CD4-positive, alpha-beta T cell (primary cell): ENCODE data around the gene DNAH17. TPM values are rescaled to one million over a fixed set of nuclear protein-coding genes. Genes with fewer than 3 reads are reported as not detected.

ENCODE experiments used
- ATAC-seq: fragments of 200-7000 bp; cut with Tn5 transposase; one replicate; pipeline ENCODE4 v1.10.0; 2022; ENCODE audit warnings: mild to moderate bottlenecking; ENCODE audit not compliant: poor library complexity
- CTCF ChIA-PET: fragments of 350-600 bp; sonication (Branson Sonifier 250); formaldehyde crosslinking; loops from one replicate; lab custom pipeline; 2021; ENCODE audit warnings: antibody characterized with exemption, inconsistent platforms; lab: Charles Lee
- POLR2A ChIA-PET: fragments of 350-600 bp; sonication (Branson Sonifier 250); formaldehyde crosslinking; loops from one replicate; lab custom pipeline; 2021; ENCODE audit warnings: antibody characterized with exemption, inconsistent platforms; lab: Charles Lee
- DNase-seq, 14 experiments: peaks; one replicate each; pipeline ENCODE4 v3.0.0-alpha.2; 2013 to 2020; ENCODE audit warnings: mixed read lengths in 2 of 14
- H3K27ac ChIP-seq, 2 donors: one replicate each; pipeline versions ENCODE4 v1.5.1 to v1.7.0; 2013; ENCODE audit warnings: low read length in 2 of 2, low read depth in 1 of 2, mild to moderate bottlenecking in 1 of 2
- H3K27me3 ChIP-seq, 2 experiments: 1 replicate in 1 of 2; 2 replicates in 1 of 2; pipeline versions ENCODE4 v1.6.1 to v1.7.0; 2013; ENCODE audit warnings: low read length in 2 of 2, control low read depth in 1 of 2, mild to moderate bottlenecking in 1 of 2, moderate library complexity in 1 of 2; ENCODE audit not compliant: insufficient read depth in 2 of 2, control insufficient read depth in 1 of 2
- H3K36me3 ChIP-seq: one replicate; pipeline ENCODE4 v1.6.1; 2013; ENCODE audit warnings: low read length, control low read depth; ENCODE audit not compliant: insufficient read depth
- H3K4me1 ChIP-seq: one replicate; pipeline ENCODE4 v1.6.1; 2013; ENCODE audit warnings: low read length, control low read depth; ENCODE audit not compliant: insufficient read depth
- H3K4me3 ChIP-seq: one replicate; pipeline ENCODE4 v1.5.1; 2013; ENCODE audit warnings: mild to moderate bottlenecking, low read length, moderate library complexity
- H3K9me3 ChIP-seq, 2 experiments: 1 replicate in 1 of 2; 2 replicates in 1 of 2; pipeline versions ENCODE4 v1.6.1 to v1.7.0; 2013; ENCODE audit warnings: low read length in 2 of 2, mild to moderate bottlenecking in 2 of 2, control low read depth in 1 of 2, moderate library complexity in 1 of 2; ENCODE audit not compliant: control insufficient read depth in 1 of 2, insufficient read depth in 1 of 2
- H3K27ac Mint-ChIP-seq: one replicate; pipeline ENCODE4 v1.8.0; 2020; ENCODE audit warnings: mixed read lengths
- H3K27me3 Mint-ChIP-seq: one replicate; pipeline ENCODE4 v1.8.0; 2021; ENCODE audit warnings: mixed read lengths
- H3K36me3 Mint-ChIP-seq: one replicate; pipeline ENCODE4 v1.8.0; 2021; ENCODE audit warnings: low read depth, mixed read lengths
- H3K4me1 Mint-ChIP-seq: one replicate; pipeline ENCODE4 v1.8.0; 2021; ENCODE audit warnings: low read depth, mixed read lengths
- H3K4me3 Mint-ChIP-seq: one replicate; pipeline ENCODE4 v1.8.0; 2020; ENCODE audit warnings: mild to moderate bottlenecking, mixed read lengths
- H3K9me3 Mint-ChIP-seq: one replicate; pipeline ENCODE4 v1.8.0; 2020; ENCODE audit warnings: mixed read lengths
- CTCF ChIP-seq: fragments of 200-600 bp; IDR thresholded peaks from one replicate; pipeline ENCODE4 v1.8.0; 2022; ENCODE audit warnings: antibody characterized with exemption, mild to moderate bottlenecking
- intact Hi-C, 2 experiments: fragments of 100-400 bp; cut with DNase I in 1 of 2; cut with micrococcal nuclease in 1 of 2; formaldehyde crosslinking; loops; one replicate each; pipeline versions ENCODE4 v1.15.1 to v1.9.0; 2023 to 2025; cut with DNase I, micrococcal nuclease
- total RNA-seq, 174 experiments: library from RNA in 2 of 174; stranded (reverse) in 2 of 174; gene quantifications; one replicate each; pipeline ENCODE4 v1.2.3 and lab custom pipeline; 2021 to 2026

The DNAH17 gene
- total RNA-seq, 2 experiments from 2014 or later: 0.14 TPM; not detected in 1

GRCh38 chr17:78598013-78598471 lies 20.8 kb upstream of the DNAH17 start:
- no peaks in the 10 kb centered on the region for H3K36me3 ChIP-seq
- H3K9me3 Mint-ChIP-seq: no peaks in the 10 kb centered on the region
- no peak for DNase-seq
- ATAC-seq: no peak
- no peaks in the 10 kb centered on the region for H3K9me3 ChIP-seq
- intact Hi-C loops: no loop called here
- ChIA-PET CTCF (no interaction called here), POLR2A (no interaction called here)
- H3K36me3 Mint-ChIP-seq: no peaks in the 10 kb centered on the region
- no peak overlapping the region for H3K27ac Mint-ChIP-seq
- no peak for TF ChIP-seq CTCF
- no peaks in the 10 kb centered on the region for H3K27me3 ChIP-seq
- no peak overlapping the region for H3K27ac ChIP-seq
- H3K4me3 ChIP-seq: no peak overlapping the region
- H3K4me1 ChIP-seq: no peaks in the 10 kb centered on the region
- H3K27me3 Mint-ChIP-seq: peaks cover 19% of the 10 kb centered on the region
- H3K4me1 Mint-ChIP-seq: no peaks in the 10 kb centered on the region
- no peak overlapping the region for H3K4me3 Mint-ChIP-seq

GRCh38 chr17:78596871-78597764 lies 19.9 kb upstream of the DNAH17 start:
- CTCF ChIA-PET: no interaction called here
- Histone ChIP-seq H3K4me1 (peaks cover 6% of the 10 kb centered on the region), H3K27ac (no peak overlapping the region), H3K36me3 (no peaks in the 10 kb centered on the region), H3K27me3 (no peaks in the 10 kb centered on the region), H3K4me3 (no peak overlapping the region), H3K9me3 (no peaks in the 10 kb centered on the region)
- no peak for TF ChIP-seq CTCF
- Mint-ChIP-seq H3K27me3 (peaks cover 19% of the 10 kb centered on the region), H3K4me3 (no peak overlapping the region), H3K4me1 (peaks cover 5% of the 10 kb centered on the region), H3K9me3 (no peaks in the 10 kb centered on the region), H3K27ac (no peak overlapping the region), H3K36me3 (no peaks in the 10 kb centered on the region)
- POLR2A ChIA-PET: no interaction called here
- intact Hi-C loops: no loop called here
- no peak for ATAC-seq
- DNase-seq: no peak

GRCh38 chr17:78595135-78595810 lies 18.1 kb upstream of the DNAH17 start:
- Mint-ChIP-seq H3K4me1 (peaks cover 8% of the 10 kb centered on the region), H3K36me3 (no peaks in the 10 kb centered on the region), H3K4me3 (no peak overlapping the region), H3K27me3 (peaks cover 19% of the 10 kb centered on the region), H3K27ac (no peak overlapping the region), H3K9me3 (no peaks in the 10 kb centered on the region)
- POLR2A ChIA-PET: no interaction called here
- H3K27me3 ChIP-seq: no peaks in the 10 kb centered on the region
- peaks cover 10% of the 10 kb centered on the region for H3K4me1 ChIP-seq
- no peaks in the 10 kb centered on the region for H3K9me3 ChIP-seq
- H3K27ac ChIP-seq: no peak overlapping the region
- no peak for TF ChIP-seq CTCF
- DNase-seq: no peak
- no peaks in the 10 kb centered on the region for H3K36me3 ChIP-seq
- CTCF ChIA-PET: no interaction called here
- intact Hi-C loops: no loop called here
- H3K4me3 ChIP-seq: no peak overlapping the region
- no peak for ATAC-seq
